Heart right ventricle (tissue), 16 donors: ENCODE data around the gene CEP131. TPM values are rescaled to one million over a fixed set of nuclear protein-coding genes. Genes with fewer than 3 reads are reported as not detected.
"Not testable (repeated sequence)": the region's sequence is repeated elsewhere in the genome, so short reads cannot be mapped to it uniquely, and the experiment has no call there.

Source experiments
- ATAC-seq, 8 donors: fragments of 200-7000 bp; cut with Tn5 transposase; one replicate each; pipeline ENCODE4 v1.9.1; 2020; ENCODE audit warnings: mild to moderate bottlenecking in 8 of 8, moderate library complexity in 8 of 8, moderate number of reproducible peaks in 1 of 8
- DNase-seq, 2 donors: peaks; one replicate each; pipeline ENCODE4 v3.0.0-alpha.2; 2020
- H3K27ac ChIP-seq, 10 donors: fragments of 200-600 bp; sonication (generic) in 2 of 10; one replicate each; pipeline versions ENCODE4 v1.5.0 to v1.8.0; 2020 to 2022; ENCODE audit warnings: mild to moderate bottlenecking in 3 of 10
- H3K27me3 ChIP-seq, 7 donors: fragments of 200-600 bp; one replicate each; pipeline ENCODE4 v1.8.0; 2021 to 2022; ENCODE audit warnings: mild to moderate bottlenecking in 2 of 7
- H3K36me3 ChIP-seq, 9 donors: fragments of 200-600 bp; sonication (generic) in 1 of 9; one replicate each; pipeline versions ENCODE4 v1.5.0 to v1.8.0; 2020 to 2022; ENCODE audit warnings: mild to moderate bottlenecking in 2 of 9
- H3K4me1 ChIP-seq, 9 donors: fragments of 200-600 bp; sonication (generic) in 1 of 9; one replicate each; pipeline versions ENCODE4 v1.5.0 to v1.8.0; 2020 to 2022; ENCODE audit warnings: mild to moderate bottlenecking in 4 of 9
- H3K4me3 ChIP-seq, 10 donors: fragments of 200-600 bp; sonication (generic) in 2 of 10; one replicate each; pipeline versions ENCODE4 v1.5.0 to v1.8.0; 2020 to 2022; ENCODE audit warnings: mild to moderate bottlenecking in 7 of 10, moderate library complexity in 2 of 10
- H3K9me3 ChIP-seq, 11 donors: fragments of 200-600 bp in 10 of 11; sonication (generic) in 2 of 11; one replicate each; pipeline versions ENCODE4 v1.5.0 to v1.8.0; 2013 to 2022; ENCODE audit warnings: mild to moderate bottlenecking in 2 of 11, control low read depth in 1 of 11, moderate library complexity in 1 of 11
- WGBS, 2 donors: extraction: QIAGEN DNeasy Blood & Tissue Kit; methylation state at CpG; one replicate each; pipeline ENCODE4 v1.1.7; 2013; ENCODE audit warnings: inconsistent platforms in 1 of 2; 5-methylcytosine and 5-hydroxymethylcytosine counted together
- intact Hi-C, 10 donors: fragments of 100-400 bp; cut with DNase I; formaldehyde crosslinking; loops; one replicate each; pipeline versions ENCODE4 v1.11.1 to v1.14.2; 2022
- polyA plus RNA-seq, 2 donors: library from polyadenylated mRNA; stranded (reverse); fragments of 200-250 nt; gene quantifications; one replicate each; pipeline ENCODE4 v1.2.3, GENCODE V29; 2013
- total RNA-seq, 10 donors: library from RNA; stranded (reverse); fragmentation: NEBNext Ultra II Directional in 3 of 10; extraction: Animal tissue kit (Norgen Biotek cat#: 25700) in 3 of 10; gene quantifications; one replicate each; pipeline versions ENCODE4 v1.2.1 to v1.2.4, GENCODE V29; 2021 to 2023
- TF ChIP-seq, protein P1 (sequence below), 9 donors: fragments of 200-600 bp; sonication (generic) in 2 of 9; IDR thresholded peaks; one replicate each; pipeline versions ENCODE4 v1.5.0 to v1.8.0; 2021 to 2022; ENCODE audit warnings: antibody characterized with exemption in 9 of 9, mild to moderate bottlenecking in 5 of 9, moderate library complexity in 1 of 9
- donor health status: Arrhythmogenic right ventricular cardiomyopathy.
- donor health status: ischemic (EF 13 %, LVEDD 7.1; RV severe dilation, severe dysfunction).
- donor health status: healthy with polysubstance abuse.
- donor health status: DM: no; HTN: yes; CAD: no.
- donor health status: DM: no; HTN: no; CAD: no.
- donor health status: ischemic (EF 25% LVEDD 6.9; RV normal size, moderate dysfunction).
- donor health status: ischemic (EF 25% LVEDD 5.7; RV mildly dilated, moderate dysfunction).
- donor health status: healthy.
- donor health status: DM: yes; HTN: yes; CAD: no.
- donor health status: Ischemic cardiomyopathy.
- donor health status: ischemic (EF 35%, LVEDD 5.7; RV mildly dilated, moderate dysfunction).
- donor health status: nonischemic (EF 11% LVEDD 7.7; RV severe dilation, severe dysfunction).
- donor health status: DM: yes; HTN: yes; CAD: no.
- donor health status: PGD.
- donor health status: ischemic (EF 29% LVEDD 5.4; RV normal size, mild dysfunction).
- donor health status: nonischemic (EF 23%, LVEDD 6.1; RV moderate dilation, normal function).

Gene CEP131
- total and polyA plus RNA-seq, 12 donors = 6.4 to 20.9 (median 8.0) TPM

DNA sequence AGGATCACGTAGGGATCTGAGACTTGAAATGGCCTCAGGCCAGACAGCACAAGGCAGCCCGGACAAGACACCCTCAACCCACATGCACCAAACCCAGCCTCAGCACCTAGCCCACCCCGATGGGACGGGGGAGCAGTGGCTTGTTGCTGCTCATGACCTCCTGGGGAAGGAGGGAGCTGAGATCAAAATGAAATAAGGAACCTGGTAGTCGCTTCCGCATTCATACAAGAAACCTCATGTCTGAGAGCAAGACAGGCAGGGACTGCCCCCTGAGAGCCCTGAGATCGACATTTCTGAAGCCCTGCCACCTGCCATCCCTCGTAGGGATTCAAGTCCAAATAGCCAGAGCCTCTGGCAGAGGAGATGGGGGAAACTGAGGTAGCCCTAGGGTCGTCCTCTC is 5.7 kb upstream of the CEP131 start:
- ATAC-seq (peak in 3 of 8 donors; percentile 13 to 24 (median 20)), DNase-seq (no peak)
- H3K27me3 ChIP-seq = no peaks in the 10 kb centered on the region
- peaks cover 0 to 54% (median 5%) of the 10 kb centered on the region in 9 donors for H3K36me3 ChIP-seq
- H3K27ac ChIP-seq = no peak overlapping the region
- intact Hi-C loops = loop anchor here in 3 of 10 donors (5.0 to 10.0 kb wide), 3 partner anchors 84 to 206 kb away; no protein-coding TSS in a partner anchor
- H3K9me3 ChIP-seq = peaks cover 0 to 9% (median 0%) of the 10 kb centered on the region in 11 donors
- no peak overlapping the region for H3K4me3 ChIP-seq
- TF ChIP-seq, protein P1, sequence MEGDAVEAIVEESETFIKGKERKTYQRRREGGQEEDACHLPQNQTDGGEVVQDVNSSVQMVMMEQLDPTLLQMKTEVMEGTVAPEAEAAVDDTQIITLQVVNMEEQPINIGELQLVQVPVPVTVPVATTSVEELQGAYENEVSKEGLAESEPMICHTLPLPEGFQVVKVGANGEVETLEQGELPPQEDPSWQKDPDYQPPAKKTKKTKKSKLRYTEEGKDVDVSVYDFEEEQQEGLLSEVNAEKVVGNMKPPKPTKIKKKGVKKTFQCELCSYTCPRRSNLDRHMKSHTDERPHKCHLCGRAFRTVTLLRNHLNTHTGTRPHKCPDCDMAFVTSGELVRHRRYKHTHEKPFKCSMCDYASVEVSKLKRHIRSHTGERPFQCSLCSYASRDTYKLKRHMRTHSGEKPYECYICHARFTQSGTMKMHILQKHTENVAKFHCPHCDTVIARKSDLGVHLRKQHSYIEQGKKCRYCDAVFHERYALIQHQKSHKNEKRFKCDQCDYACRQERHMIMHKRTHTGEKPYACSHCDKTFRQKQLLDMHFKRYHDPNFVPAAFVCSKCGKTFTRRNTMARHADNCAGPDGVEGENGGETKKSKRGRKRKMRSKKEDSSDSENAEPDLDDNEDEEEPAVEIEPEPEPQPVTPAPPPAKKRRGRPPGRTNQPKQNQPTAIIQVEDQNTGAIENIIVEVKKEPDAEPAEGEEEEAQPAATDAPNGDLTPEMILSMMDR (IDR thresholded peaks at IDR 0.05) = no peak
- peaks cover 0 to 19% (median 4%) of the 10 kb centered on the region in 9 donors for H3K4me1 ChIP-seq
- WGBS, 2 donors = 87 to 89% methylated on average over 9 of the region's 9 CpGs

DNA sequence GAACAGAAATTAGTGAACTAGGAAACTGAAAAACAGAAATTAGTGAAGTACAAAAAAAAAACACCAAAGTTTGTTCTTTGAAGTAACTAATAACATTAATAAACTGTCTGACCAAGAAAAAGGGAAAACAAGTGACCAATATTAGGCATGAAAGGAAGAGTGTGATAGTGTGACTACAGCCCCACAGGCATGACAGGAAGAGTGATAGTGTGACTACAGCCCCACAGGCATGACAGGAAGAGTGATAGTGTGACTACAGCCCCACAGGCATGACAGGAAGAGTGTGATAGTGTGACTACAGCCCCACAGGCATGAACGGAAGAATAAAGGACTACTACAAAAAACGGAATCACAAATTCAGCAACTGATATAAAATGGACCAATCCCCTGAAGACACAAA is 4.9 kb upstream of the CEP131 start:
- H3K27me3 ChIP-seq, H3K27ac ChIP-seq, H3K4me3 ChIP-seq, DNase-seq, H3K9me3 ChIP-seq, ATAC-seq: not testable (repeated sequence)
- 59 to 62% methylated on average over 2 of the region's 2 CpGs for WGBS, 2 donors
- intact Hi-C loops = loop anchor here in 3 of 10 donors (5.0 to 10.0 kb wide), 3 partner anchors 83 to 205 kb away; no protein-coding TSS in a partner anchor
- H3K4me1 ChIP-seq = peaks cover 0 to 22% (median 6%) of the 10 kb centered on the region in 9 donors
- peaks cover 0 to 47% (median 5%) of the 10 kb centered on the region in 9 donors for H3K36me3 ChIP-seq

DNA sequence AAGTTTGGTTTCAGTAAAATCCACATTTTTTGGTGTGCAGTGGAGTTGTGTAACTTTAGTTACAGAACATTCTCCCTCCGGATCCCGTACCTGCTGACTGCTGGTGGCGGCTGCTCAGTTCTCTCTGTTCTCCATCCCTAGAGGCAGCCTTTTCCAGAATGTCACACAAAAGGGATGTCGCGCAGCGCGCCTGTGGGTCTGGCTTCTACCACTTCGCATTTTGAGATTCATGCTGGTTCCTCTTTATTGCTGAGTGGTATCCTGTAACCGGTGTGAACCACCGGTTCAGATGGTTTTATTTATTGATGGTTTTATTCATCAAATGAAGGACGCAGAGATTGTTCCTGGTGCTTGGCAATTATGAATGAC is 981 bp upstream of the CEP131 start:
- Histone ChIP-seq H3K36me3 (peaks cover 0 to 19% (median 3%) of the 10 kb centered on the region in 9 donors), H3K9me3 (peaks cover 0 to 9% (median 0%) of the 10 kb centered on the region in 11 donors), H3K27me3 (no peaks in the 10 kb centered on the region), H3K4me1 (peaks cover 7 to 31% (median 17%) of the 10 kb centered on the region in 9 donors), H3K4me3 (peak overlapping the region in 9 of 10 donors; percentile 29 to 93 (median 87)), H3K27ac (peak overlapping the region in 3 of 10 donors; percentile 14 to 58 (median 39))
- WGBS, 2 donors = 28 to 30% methylated on average over 11 of the region's 11 CpGs
- no peak for ATAC-seq
- intact Hi-C loops = loop anchor here in 2 of 10 donors (1.0 to 10.0 kb wide), 2 partner anchors 16 to 79 kb away; partner anchors contain the start of genes NDUFAF8 (in 1 of the 2) and TEPSIN (in 1 of the 2)
- TF ChIP-seq, protein P1 (IDR thresholded peaks at IDR 0.05) = no peak
- no peak for DNase-seq

DNA sequence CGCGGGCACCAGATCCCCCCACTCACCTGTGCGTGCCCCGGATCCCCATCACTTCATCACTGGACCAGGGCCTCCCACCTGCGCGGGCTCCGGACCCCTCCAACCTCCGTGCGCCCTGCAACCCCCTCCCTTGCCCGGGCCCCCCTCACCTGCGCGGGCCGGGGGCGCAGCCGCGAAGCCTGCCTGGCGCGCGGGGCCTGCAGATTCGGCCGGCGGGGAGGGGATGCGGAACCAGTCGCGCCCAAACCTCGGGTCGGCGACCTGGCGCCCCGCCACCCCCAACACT is 202 bp downstream of the CEP131 start:
- TF ChIP-seq, protein P1 (IDR thresholded peaks at IDR 0.05) = no peak
- Histone ChIP-seq H3K36me3 (peaks cover 0 to 16% (median 6%) of the 10 kb centered on the region in 9 donors), H3K4me1 (peaks cover 7 to 24% (median 17%) of the 10 kb centered on the region in 9 donors), H3K27me3 (no peaks in the 10 kb centered on the region), H3K9me3 (peaks cover 0 to 9% (median 0%) of the 10 kb centered on the region in 11 donors), H3K4me3 (peak overlapping the region; percentile 69 to 93 (median 84)), H3K27ac (peak overlapping the region in 3 of 10 donors; percentile 58 to 77 (median 65))
- intact Hi-C loops = loop anchor here in 1 of 10 donors (10.0 kb wide), 1 partner anchor 78 kb away; no protein-coding TSS in a partner anchor
- WGBS, 2 donors = 1% methylated on average over 27 to 30 of the region's 30 CpGs
- no peak for DNase-seq
- peak in 3 of 8 donors; percentile 0 to 29 (median 2) for ATAC-seq
